PFSK-1 (cell line): Measurements from ENCODE around the gene FAM83C.
A peak's percentile ranks its signal among the peaks of the same experiment; 100 is the strongest.

Experiments
- FOXP2 ChIP-seq: optimal IDR thresholded peaks from 2 replicates; pipeline ENCODE3; 2011; ENCODE audit warnings: borderline replicate concordance, control low read depth, inconsistent platforms; ENCODE audit not compliant: insufficient read depth; ENCODE audit errors: extremely low read length, extremely low read depth
- POLR2AphosphoS5 ChIP-seq: IDR thresholded peaks from 2 replicates; pipeline ENCODE4 v1.6.1; 2012; ENCODE audit warnings: low read depth, mild to moderate bottlenecking, control low read depth, low read length, moderate library complexity
- REST ChIP-seq, 2 experiments: IDR thresholded peaks; 2 replicates each; pipeline versions ENCODE4 v1.6.1 to v1.8.0; 2011 to 2012; ENCODE audit warnings: low read depth in 2 of 2, low read length in 2 of 2, control low read depth in 1 of 2, inconsistent platforms in 1 of 2, mild to moderate bottlenecking in 1 of 2, moderate library complexity in 1 of 2; ENCODE audit not compliant: insufficient read depth in 1 of 2
- SIN3A ChIP-seq: IDR thresholded peaks from 2 replicates; pipeline ENCODE4 v1.6.1; 2012; ENCODE audit warnings: mild to moderate bottlenecking, low read length, moderate library complexity, borderline replicate concordance; ENCODE audit not compliant: insufficient read depth
- TAF1 ChIP-seq: IDR thresholded peaks from 2 replicates; pipeline ENCODE4 v1.6.1; 2012; ENCODE audit warnings: low read length, control low read depth, borderline replicate concordance; ENCODE audit not compliant: insufficient read depth

The FAM83C gene

GRCh38 chr20:35307666-35308653, 15.7 kb upstream of the FAM83C start:
- TF ChIP-seq FOXP2 (no peak), SIN3A (no peak), POLR2AphosphoS5 (no peak), TAF1 (no peak), REST (IDR thresholded peaks at IDR 0.05; ENCODE audit: insufficient read depth in 1 of 2, low read depth in 2 of 2, low read length in 2 of 2) (no peak)

GRCh38 chr20:35306931-35307517, 14.8 kb upstream of the FAM83C start:
- peak in 1 of 2 experiments; percentile 34; a peak in 1 of 4 replicates for TF ChIP-seq REST (IDR thresholded peaks at IDR 0.05; ENCODE audit: insufficient read depth in 1 of 2, low read depth in 2 of 2, low read length in 2 of 2)
- no peak for TF ChIP-seq TAF1

- TF ChIP-seq TAF1: no peak
- TF ChIP-seq FOXP2: peak; percentile 72
- no peak for TF ChIP-seq SIN3A
These were observed 13.7 kb upstream of the FAM83C start for GRCh38 chr20:35305682-35306556.

DNA sequence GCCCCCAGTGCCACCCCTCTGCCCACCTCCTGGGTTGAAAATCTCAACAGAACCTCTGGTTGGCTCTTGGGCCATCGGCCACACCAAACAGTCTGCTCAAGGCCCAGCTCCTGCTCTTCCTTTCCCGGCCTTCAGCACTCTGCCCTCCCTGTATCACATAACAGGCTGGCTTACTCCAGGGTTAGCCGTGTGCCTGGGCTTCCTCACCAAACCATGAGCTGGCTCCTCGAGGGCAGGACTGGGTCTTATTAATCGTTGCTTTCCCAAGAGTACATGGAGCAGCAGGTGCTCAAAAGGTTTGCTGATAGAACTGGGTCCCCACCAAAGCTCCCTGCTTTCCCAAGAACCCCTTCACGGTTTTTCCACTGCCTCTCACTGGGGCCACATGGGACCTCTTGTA, 12.7 kb upstream of the FAM83C start:
- TF ChIP-seq TAF1 (no peak), REST (IDR thresholded peaks at IDR 0.05; ENCODE audit: insufficient read depth in 1 of 2, low read depth in 2 of 2, low read length in 2 of 2) (no peak), POLR2AphosphoS5 (no peak), FOXP2 (no peak), SIN3A (no peak)

GRCh38 chr20:35303735-35304491, 11.7 kb upstream of the FAM83C start:
- no peak for TF ChIP-seq SIN3A
- no peak for TF ChIP-seq FOXP2
- peak in 1 of 2 experiments; percentile 33; a peak in 1 of 4 replicates for TF ChIP-seq REST (IDR thresholded peaks at IDR 0.05; ENCODE audit: insufficient read depth in 1 of 2, low read depth in 2 of 2, low read length in 2 of 2)
- no peak for TF ChIP-seq POLR2AphosphoS5
- TF ChIP-seq TAF1: no peak
